ENCODE results near the gene RNF26.

The RNF26 gene

GRCh38 chr11:119337581-119338317 is 3.4 kb downstream of the RNF26 start:
- DNase-seq (no peak), ATAC-seq (no peak)
- Mint-ChIP-seq H3K4me1 (peaks cover 31% of the 10 kb centered on the region), H3K36me3 (ENCODE audit: low read depth) (peaks cover 7% of the 10 kb centered on the region), H3K27me3 (peaks cover 28% of the 10 kb centered on the region), H3K9me3 (no peaks in the 10 kb centered on the region), H3K4me3 (no peak overlapping the region), H3K27ac (no peak overlapping the region)

- ATAC-seq (peak; percentile 29), DNase-seq (peak; percentile 79)
- no peak overlapping the region for H3K4me3 Mint-ChIP-seq
- H3K36me3 Mint-ChIP-seq (ENCODE audit: low read depth), result peaks cover 7% of the 10 kb centered on the region
- H3K27me3 Mint-ChIP-seq, result peaks cover 30% of the 10 kb centered on the region
- H3K4me1 Mint-ChIP-seq, result peaks cover 31% of the 10 kb centered on the region
- no peaks in the 10 kb centered on the region for H3K9me3 Mint-ChIP-seq
- H3K27ac Mint-ChIP-seq, result no peak overlapping the region
These were observed 4.1 kb downstream of the RNF26 start for GRCh38 chr11:119338318-119338890.

- no peak overlapping the region for H3K4me3 Mint-ChIP-seq
- peaks cover 27% of the 10 kb centered on the region for H3K4me1 Mint-ChIP-seq
- ATAC-seq (no peak), DNase-seq (no peak)
- H3K27ac Mint-ChIP-seq, result no peak overlapping the region
- peaks cover 31% of the 10 kb centered on the region for H3K27me3 Mint-ChIP-seq
- H3K36me3 Mint-ChIP-seq (ENCODE audit: low read depth), result peaks cover 7% of the 10 kb centered on the region
- H3K9me3 Mint-ChIP-seq, result no peaks in the 10 kb centered on the region
These were observed 4.8 kb downstream of the RNF26 start for GRCh38 chr11:119338965-119339588.

- Mint-ChIP-seq H3K27me3 (peaks cover 31% of the 10 kb centered on the region), H3K27ac (no peak overlapping the region), H3K4me3 (no peak overlapping the region), H3K36me3 (ENCODE audit: low read depth) (peaks cover 4% of the 10 kb centered on the region), H3K4me1 (peaks cover 24% of the 10 kb centered on the region), H3K9me3 (no peaks in the 10 kb centered on the region)
- ATAC-seq (no peak), DNase-seq (peak; percentile 65)
These were observed 5.4 kb downstream of the RNF26 start for GRCh38 chr11:119339589-119340334.

- Mint-ChIP-seq H3K4me1 (peaks cover 20% of the 10 kb centered on the region), H3K4me3 (no peak within 1 kb of the TSS), H3K27ac (no peak within 1 kb of the TSS), H3K27me3 (peaks cover 31% of the 10 kb centered on the region), H3K9me3 (no peaks in the 10 kb centered on the region), H3K36me3 (ENCODE audit: low read depth) (peaks cover 2% of the 10 kb centered on the region)
- ATAC-seq (no peak), DNase-seq (no peak)
These were observed 6.3 kb downstream of the RNF26 start, which contains the start of gene C1QTNF5 for GRCh38 chr11:119340335-119341221. C1QTNF5 (minus strand) TSS chr11:119340883; CDS start chr11:119340397, 486 bp downstream.

GRCh38 chr11:119341222-119342022 is 7.1 kb downstream of the RNF26 start:
- H3K4me3 Mint-ChIP-seq, result no peak overlapping the region
- ATAC-seq (no peak), DNase-seq (no peak)
- H3K9me3 Mint-ChIP-seq, result no peaks in the 10 kb centered on the region
- H3K36me3 Mint-ChIP-seq (ENCODE audit: low read depth), result no peaks in the 10 kb centered on the region
- peaks cover 16% of the 10 kb centered on the region for H3K4me1 Mint-ChIP-seq
- peaks cover 31% of the 10 kb centered on the region for H3K27me3 Mint-ChIP-seq
- no peak overlapping the region for H3K27ac Mint-ChIP-seq

GRCh38 chr11:119342023-119342300 is 7.6 kb downstream of the RNF26 start:
- Mint-ChIP-seq H3K27ac (no peak overlapping the region), H3K4me1 (peaks cover 16% of the 10 kb centered on the region), H3K9me3 (no peaks in the 10 kb centered on the region), H3K36me3 (ENCODE audit: low read depth) (no peaks in the 10 kb centered on the region), H3K4me3 (no peak overlapping the region), H3K27me3 (peaks cover 31% of the 10 kb centered on the region)
- ATAC-seq (no peak), DNase-seq (no peak)

GRCh38 chr11:119342362-119343130 is 8.2 kb downstream of the RNF26 start:
- ATAC-seq (no peak), DNase-seq (no peak)
- Mint-ChIP-seq H3K27ac (no peak overlapping the region), H3K27me3 (peaks cover 31% of the 10 kb centered on the region), H3K4me3 (no peak overlapping the region), H3K36me3 (ENCODE audit: low read depth) (no peaks in the 10 kb centered on the region), H3K9me3 (no peaks in the 10 kb centered on the region), H3K4me1 (peaks cover 15% of the 10 kb centered on the region)

GRCh38 chr11:119343726-119344125 is 9.4 kb downstream of the RNF26 start:
- Mint-ChIP-seq H3K36me3 (ENCODE audit: low read depth) (no peaks in the 10 kb centered on the region), H3K27ac (no peak overlapping the region), H3K4me1 (peaks cover 8% of the 10 kb centered on the region), H3K9me3 (no peaks in the 10 kb centered on the region), H3K4me3 (no peak overlapping the region), H3K27me3 (peaks cover 25% of the 10 kb centered on the region)
- no peak for DNase-seq
- ATAC-seq, result no peak

- H3K9me3 Mint-ChIP-seq, result no peaks in the 10 kb centered on the region
- no peak for DNase-seq
- H3K27ac Mint-ChIP-seq, result no peak overlapping the region
- ATAC-seq, result no peak
- H3K27me3 Mint-ChIP-seq, result peaks cover 18% of the 10 kb centered on the region
- H3K36me3 Mint-ChIP-seq (ENCODE audit: low read depth), result no peaks in the 10 kb centered on the region
- peaks cover 4% of the 10 kb centered on the region for H3K4me1 Mint-ChIP-seq
- no peak overlapping the region for H3K4me3 Mint-ChIP-seq
These were observed 10.1 kb downstream of the RNF26 start for GRCh38 chr11:119344291-119345010.

GRCh38 chr11:119345685-119346084 is 11.4 kb downstream of the RNF26 start:
- Mint-ChIP-seq H3K9me3 (no peaks in the 10 kb centered on the region), H3K4me3 (no peak overlapping the region), H3K36me3 (ENCODE audit: low read depth) (no peaks in the 10 kb centered on the region), H3K27me3 (peaks cover 17% of the 10 kb centered on the region), H3K27ac (no peak overlapping the region), H3K4me1 (peaks cover 4% of the 10 kb centered on the region)
- no peak for ATAC-seq
- DNase-seq, result no peak

- DNase-seq (no peak), ATAC-seq (no peak)
- Mint-ChIP-seq H3K36me3 (ENCODE audit: low read depth) (no peaks in the 10 kb centered on the region), H3K4me1 (no peaks in the 10 kb centered on the region), H3K9me3 (no peaks in the 10 kb centered on the region), H3K27ac (no peak within 1 kb of the TSS), H3K4me3 (no peak within 1 kb of the TSS), H3K27me3 (peaks cover 17% of the 10 kb centered on the region)
These were observed 12.3 kb downstream of the RNF26 start, which contains the start of gene MFRP for GRCh38 chr11:119346605-119347004. MFRP (minus strand) TSS chr11:119346705; CDS start chr11:119346513, 192 bp downstream.
